NCI-H82 (cell line): ENCODE data around the gene PARP16.

Source experiments
- DNase-seq: peaks from one replicate; lab custom pipeline; 2025; lab: John Stamatoyannopoulos, UW

Gene PARP16

GRCh38 chr15:65286704-65287519 lies at the start of gene PARP16:
Gene PARP16 (minus strand): TSS chr15:65286883. CDS start chr15:65286426, 457 bp downstream.
- DNase-seq, result peak; percentile 96

- DNase-seq, result no peak
These were observed 48.8 kb upstream of the PARP16 start for GRCh38 chr15:65335278-65336055.

DNA sequence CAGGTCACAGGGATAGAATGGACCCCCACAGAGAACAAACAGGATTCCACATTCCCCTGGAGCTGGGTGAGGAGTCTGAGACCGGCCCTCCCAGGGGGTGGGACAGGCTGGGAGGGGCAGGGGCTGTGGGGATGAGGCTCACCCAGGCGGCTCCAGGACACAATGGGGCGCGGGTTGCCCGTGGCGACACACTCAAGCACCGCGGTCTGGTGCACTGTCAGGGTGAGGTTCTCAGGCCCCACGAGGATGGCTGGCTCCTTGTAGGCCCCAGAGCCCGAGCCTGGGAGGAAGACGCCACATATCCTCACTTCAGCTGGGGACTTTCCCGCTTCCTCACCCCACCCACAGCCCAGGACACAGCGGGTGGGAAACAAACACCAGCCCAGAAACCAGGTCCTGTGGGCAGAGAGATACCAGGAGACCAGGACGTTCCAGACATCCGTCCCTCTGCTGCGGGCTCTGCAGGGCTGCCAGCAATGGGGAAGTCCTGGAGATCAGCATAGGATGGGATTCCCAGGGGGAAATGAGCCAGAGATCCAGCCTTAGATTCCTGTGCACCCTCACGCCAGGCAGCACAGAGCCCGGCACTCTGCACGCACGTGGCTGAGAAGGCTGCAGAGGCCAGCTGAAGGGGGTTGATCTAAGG lies 48.0 kb upstream of the PARP16 start:
- DNase-seq, result peak; percentile 71

- DNase-seq, result peak; percentile 93
These were observed 47.2 kb upstream of the PARP16 start for GRCh38 chr15:65333856-65334255.

GRCh38 chr15:65333148-65333820 lies 46.6 kb upstream of the PARP16 start:
- DNase-seq, result peak; percentile 62

DNA sequence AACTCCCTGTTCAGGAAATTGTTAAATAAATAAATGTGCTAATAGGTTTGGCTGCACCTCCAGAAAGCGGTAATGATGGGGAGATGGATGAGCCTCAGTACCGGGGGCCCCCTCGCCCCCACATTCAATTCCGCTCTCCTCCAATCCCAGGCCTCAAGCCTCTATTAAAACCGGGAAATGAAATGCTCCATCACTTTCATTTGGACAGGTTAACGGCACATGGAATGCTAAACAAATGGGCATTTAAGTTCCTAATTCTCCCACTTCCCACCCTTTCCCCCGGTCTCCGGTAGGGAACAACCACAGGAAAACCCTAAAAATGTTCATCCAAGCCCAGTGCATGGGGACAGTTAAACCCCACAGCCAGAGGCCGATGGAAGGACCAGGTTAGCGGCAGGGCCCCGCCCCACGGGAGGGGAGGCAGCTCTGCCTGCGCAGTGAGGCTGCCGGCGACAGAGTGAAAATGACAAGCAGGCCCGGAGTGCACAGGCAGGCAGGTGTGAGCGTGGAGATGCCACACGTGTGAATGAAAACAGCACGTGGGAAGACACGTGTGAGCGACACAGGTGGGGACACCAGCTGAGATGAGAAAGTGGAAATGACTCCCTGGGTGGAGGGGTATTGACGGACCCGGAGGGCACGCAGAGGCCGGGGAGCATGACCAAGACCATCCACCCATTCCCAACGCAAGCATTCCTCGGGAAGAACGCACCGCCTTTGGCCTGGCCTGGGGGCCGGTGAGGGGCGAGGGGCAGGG lies 45.9 kb upstream of the PARP16 start:
- no peak for DNase-seq

DNA sequence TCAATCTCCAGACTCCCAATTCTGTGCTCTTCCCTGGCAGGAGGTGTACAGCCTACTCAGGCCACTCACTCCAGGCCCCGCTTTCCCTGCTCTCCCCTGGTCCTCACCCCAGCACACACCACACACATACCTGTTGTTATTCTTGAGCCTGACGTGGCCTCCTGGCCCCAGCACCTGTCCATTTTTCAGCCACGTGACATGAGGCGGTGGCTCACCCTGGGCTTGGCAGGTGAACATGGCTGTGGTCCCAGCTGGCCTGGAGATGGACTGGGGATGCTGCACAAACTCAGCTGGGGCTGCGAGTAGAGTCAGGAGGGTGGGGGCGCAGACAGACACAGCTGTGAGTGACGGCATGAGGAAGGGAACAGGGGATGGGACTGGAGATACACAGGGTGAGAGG lies 45.1 kb upstream of the PARP16 start:
- DNase-seq, result no peak

DNA sequence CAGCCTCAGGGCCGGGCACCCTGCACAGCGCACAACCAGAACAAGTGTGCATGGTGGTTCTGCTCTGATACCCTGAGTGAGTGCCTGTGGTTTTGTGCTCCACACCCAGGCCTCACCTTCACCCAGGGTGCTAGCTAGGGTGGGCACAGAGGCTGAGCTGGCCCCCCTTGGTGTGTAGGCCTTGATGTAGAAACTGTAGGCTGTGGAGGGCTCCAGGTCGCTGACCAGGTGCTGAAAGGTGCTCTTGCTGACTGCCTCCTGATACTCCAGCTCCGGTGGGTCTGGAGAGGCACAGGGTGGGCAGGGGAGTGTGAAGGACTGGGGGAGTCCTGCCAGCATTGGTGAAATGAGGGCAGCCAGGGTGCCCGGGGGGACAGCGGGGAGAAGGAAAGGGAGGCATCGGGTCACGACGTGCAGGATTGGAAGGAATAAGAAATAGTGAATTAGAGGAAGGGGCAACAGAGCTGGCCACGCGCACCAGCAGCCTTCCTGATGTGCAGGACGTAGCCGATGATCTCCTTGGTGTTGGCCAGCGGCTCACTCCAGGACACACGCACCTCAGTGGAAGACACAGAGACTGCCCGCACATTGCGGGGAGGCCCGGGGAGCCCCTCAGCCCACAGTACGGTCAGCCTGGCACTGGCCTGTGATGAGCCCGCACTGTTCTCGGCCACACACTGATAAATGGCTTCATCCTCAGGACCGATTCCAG lies 44.4 kb upstream of the PARP16 start:
- no peak for DNase-seq

DNA sequence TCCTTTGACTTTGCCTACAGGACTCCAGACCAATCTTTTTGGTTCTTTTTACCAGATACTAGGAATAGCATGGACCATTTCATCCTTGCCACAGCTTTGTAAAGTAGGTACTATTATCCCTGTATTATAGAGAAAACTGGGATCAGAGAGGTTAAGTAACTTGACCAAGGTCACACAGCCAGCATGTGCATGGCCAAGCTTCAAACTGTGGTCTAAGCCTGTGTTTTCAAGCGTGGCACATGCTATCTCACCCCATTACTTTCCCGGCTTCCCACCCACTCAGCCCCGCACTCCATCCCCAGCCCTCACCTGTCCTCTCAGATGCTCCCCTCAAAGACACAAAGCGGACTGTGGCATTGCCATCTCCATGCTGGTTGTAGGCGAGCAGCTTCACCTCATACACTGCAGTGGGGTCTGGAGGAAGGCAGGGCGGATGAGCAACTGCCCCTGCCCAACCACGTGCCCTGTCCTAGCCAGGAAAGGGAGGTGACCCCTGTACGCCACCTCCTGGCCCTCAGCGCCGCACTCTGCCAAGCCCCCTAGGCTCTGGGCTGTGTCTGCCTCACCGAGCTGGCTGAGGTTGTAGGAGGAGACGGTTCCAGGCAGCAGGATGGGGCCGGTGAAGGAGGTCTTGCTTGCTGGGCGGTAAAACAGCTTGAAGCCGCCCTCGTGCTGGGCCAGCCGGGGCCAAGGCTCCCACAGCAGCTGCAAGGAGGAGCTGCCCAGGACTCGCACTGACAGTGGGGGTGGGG lies 43.5 kb upstream of the PARP16 start:
- no peak for DNase-seq

GRCh38 chr15:65329288-65329983 lies 42.8 kb upstream of the PARP16 start:
- DNase-seq, result no peak

DNA sequence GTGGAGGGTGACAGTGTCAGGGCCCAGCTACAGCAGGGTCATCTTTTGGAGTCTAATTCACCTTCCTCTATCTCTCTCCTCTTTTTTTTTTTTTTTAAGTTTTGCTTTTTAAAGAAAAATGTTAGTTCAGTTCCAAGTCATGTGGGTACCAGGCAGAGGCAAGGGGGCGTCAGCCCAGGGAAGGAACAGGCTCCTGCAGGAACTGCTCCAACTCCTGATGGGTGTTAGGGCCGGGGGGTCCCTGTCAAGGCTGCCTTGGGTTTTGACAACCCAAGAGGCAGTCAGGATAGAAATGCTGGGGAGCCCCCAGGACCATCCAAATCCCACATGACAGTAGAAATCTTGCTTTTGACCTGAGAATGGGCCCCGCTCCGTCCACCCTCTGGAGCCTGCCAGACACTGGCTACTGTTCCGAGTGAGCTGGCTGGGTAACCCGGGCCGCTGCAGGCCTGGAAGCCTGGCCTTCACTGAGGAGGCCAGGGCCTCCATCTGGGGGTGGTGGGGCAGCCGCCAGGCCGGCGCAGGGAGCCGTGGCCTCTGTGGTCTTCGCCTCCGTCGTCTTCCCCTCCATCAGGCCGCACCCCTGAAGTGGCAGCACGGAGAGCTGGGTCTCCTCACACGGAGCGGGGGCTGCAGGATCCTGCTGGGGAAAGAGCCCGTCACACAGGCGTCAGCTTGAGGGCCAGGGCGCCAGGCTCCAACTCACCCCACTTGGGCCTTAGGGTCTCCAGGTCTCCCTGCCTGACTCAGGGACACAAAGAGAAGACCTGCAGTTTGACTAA lies 42.0 kb upstream of the PARP16 start:
- no peak for DNase-seq

- no peak for DNase-seq
These were observed 41.1 kb upstream of the PARP16 start for GRCh38 chr15:65327651-65328393.

DNA sequence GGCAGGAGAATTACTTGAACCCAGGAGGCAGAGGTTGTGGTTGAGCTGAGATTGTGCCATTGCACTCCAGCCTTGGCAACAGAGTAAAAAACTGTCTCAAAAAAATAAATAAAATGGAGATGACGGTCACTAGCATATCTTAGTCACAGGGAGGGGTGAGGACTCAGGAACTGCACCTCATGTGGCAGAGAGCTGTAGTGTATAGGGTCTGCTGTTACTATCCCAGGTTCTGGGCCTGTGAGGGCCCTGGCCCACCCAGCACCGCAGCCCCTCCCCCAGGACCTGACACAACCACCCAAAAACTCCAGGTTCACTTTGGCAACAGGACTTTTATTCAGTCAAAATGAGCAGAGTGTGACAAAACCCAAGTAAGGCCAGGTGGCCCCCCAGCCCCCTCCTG lies 40.1 kb upstream of the PARP16 start:
- DNase-seq, result no peak

GRCh38 chr15:65326117-65326526 lies 39.4 kb upstream of the PARP16 start:
- peak; percentile 31 for DNase-seq

- DNase-seq, result peak; percentile 86
These were observed 36.4 kb upstream of the PARP16 start for GRCh38 chr15:65323071-65323511.

DNA sequence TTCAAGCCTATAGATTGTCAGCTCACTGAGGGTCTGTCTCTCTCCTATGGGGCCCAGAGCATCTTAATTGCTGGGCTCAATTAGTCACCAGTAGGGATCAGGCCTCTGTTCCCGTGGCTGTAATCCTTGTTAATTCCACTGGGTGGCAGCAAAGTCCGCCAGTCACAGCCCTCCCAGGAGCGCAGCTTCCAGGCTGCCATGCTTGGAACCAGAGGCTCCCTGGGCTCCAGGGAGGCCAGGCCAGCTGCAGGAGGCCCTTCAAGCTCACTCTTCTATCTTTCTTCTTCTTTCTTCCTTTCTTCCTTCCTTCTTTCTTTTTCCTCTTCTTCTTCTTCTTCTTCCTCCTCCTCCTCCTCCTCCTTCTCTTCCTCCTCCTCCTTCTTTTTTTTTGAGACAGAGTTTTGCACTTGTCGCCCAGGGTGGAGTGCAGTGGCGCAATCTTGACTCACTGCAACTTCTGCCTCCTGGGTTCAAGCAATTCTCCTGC lies 32.2 kb upstream of the PARP16 start:
- DNase-seq, result peak; percentile 93

- DNase-seq, result no peak
These were observed 25.8 kb upstream of the PARP16 start for GRCh38 chr15:65312400-65312916.
